ENCODE measurements around the gene CHCHD2. TPM values are rescaled to one million over a fixed set of nuclear protein-coding genes. Genes with fewer than 3 reads are reported as not detected.

CHCHD2 gene
- total and polyA plus RNA-seq, 2 of the 13 experiments (the other 11 are each of a cell fraction or from before 2014, with no cell fraction given) = 330 to 572 TPM

- TF ChIP-seq CENPBD1 (CRISPR knock-in tag; IDR thresholded peaks at IDR 0.05; ENCODE audit: borderline replicate concordance, low read depth) (no peak; the same call in 1 of the 2 replicates), ZNF3 (CRISPR knock-in tag; IDR thresholded peaks at IDR 0.05) (no peak), CSRNP2 (CRISPR knock-in tag; conservative IDR thresholded peaks at IDR 0.05; ENCODE audit: low read depth) (no peak), SMYD3 (CRISPR knock-in tag; IDR thresholded peaks at IDR 0.05) (no peak), BCL6 (CRISPR knock-in tag; IDR thresholded peaks at IDR 0.05) (no peak), ZNF577 (CRISPR knock-in tag; IDR thresholded peaks at IDR 0.05; ENCODE audit: borderline replicate concordance, low read depth) (no peak), RNF2 (conservative IDR thresholded peaks at IDR 0.05; ENCODE audit: low read depth) (peak; percentile 17; the same call in 1 of the 2 replicates), ZNF432 (CRISPR knock-in tag; IDR thresholded peaks at IDR 0.05; ENCODE audit: borderline replicate concordance) (no peak), ZNF431 (CRISPR knock-in tag; IDR thresholded peaks at IDR 0.05; ENCODE audit: borderline replicate concordance, low read depth) (peak; percentile 66), SPEN (CRISPR knock-in tag; IDR thresholded peaks at IDR 0.05; ENCODE audit: low read depth) (peak; percentile 72; the same call in 1 of the 2 replicates), ARNT (IDR thresholded peaks at IDR 0.05) (no peak), ZNF260 (CRISPR knock-in tag; IDR thresholded peaks at IDR 0.05; ENCODE audit: borderline replicate concordance, low read depth) (no peak), NCOR1 (IDR thresholded peaks at IDR 0.05; ENCODE audit: borderline replicate concordance, low read length) (no peak), TBX2 (CRISPR knock-in tag; IDR thresholded peaks at IDR 0.05; ENCODE audit: borderline replicate concordance) (peak; percentile 85), ZNF101 (CRISPR knock-in tag; IDR thresholded peaks at IDR 0.05; ENCODE audit: borderline replicate concordance, low read depth) (no peak), ZBTB26 (CRISPR knock-in tag; IDR thresholded peaks at IDR 0.05; ENCODE audit: borderline replicate concordance) (0 out of 2 replicates have a peak, but pooled peaks have one; percentile 52), RXRA (CRISPR knock-in tag; IDR thresholded peaks at IDR 0.05) (peak; percentile 96), ZC3H13 (CRISPR knock-in tag; IDR thresholded peaks at IDR 0.05) (peak; percentile 89), ZNF367 (CRISPR knock-in tag; IDR thresholded peaks at IDR 0.05; ENCODE audit: borderline replicate concordance) (no peak), ELK4 (CRISPR knock-in tag; IDR thresholded peaks at IDR 0.05; ENCODE audit: borderline replicate concordance) (no peak), SMAD1 (CRISPR knock-in tag; IDR thresholded peaks at IDR 0.05; ENCODE audit: borderline replicate concordance, low read depth) (no peak), TFDP1 (CRISPR knock-in tag; IDR thresholded peaks at IDR 0.05; ENCODE audit: borderline replicate concordance) (peak; percentile 71; the same call in 1 of the 2 replicates), ERF (CRISPR knock-in tag; IDR thresholded peaks at IDR 0.05) (no peak), NAIF1 (CRISPR knock-in tag; IDR thresholded peaks at IDR 0.05; ENCODE audit: borderline replicate concordance) (peak; percentile 72; the same call in 1 of the 2 replicates)
These were observed 42.2 kb downstream of the CHCHD2 start, which contains the start of gene SUMF2 (continued) for GRCh38 chr7:56063882-56064625.

Measured in HepG2 (cell line).